HG03457 (cell line): ENCODE data around the gene RSBN1L.

Experiments
- ATAC-seq: cut with Tn5 transposase; IDR thresholded peaks from one replicate; pipeline ENCODE4 v1.9.1; 2021; ENCODE audit warnings: moderate number of reproducible peaks; ENCODE audit not compliant: unreplicated experiment

RSBN1L gene

DNA sequence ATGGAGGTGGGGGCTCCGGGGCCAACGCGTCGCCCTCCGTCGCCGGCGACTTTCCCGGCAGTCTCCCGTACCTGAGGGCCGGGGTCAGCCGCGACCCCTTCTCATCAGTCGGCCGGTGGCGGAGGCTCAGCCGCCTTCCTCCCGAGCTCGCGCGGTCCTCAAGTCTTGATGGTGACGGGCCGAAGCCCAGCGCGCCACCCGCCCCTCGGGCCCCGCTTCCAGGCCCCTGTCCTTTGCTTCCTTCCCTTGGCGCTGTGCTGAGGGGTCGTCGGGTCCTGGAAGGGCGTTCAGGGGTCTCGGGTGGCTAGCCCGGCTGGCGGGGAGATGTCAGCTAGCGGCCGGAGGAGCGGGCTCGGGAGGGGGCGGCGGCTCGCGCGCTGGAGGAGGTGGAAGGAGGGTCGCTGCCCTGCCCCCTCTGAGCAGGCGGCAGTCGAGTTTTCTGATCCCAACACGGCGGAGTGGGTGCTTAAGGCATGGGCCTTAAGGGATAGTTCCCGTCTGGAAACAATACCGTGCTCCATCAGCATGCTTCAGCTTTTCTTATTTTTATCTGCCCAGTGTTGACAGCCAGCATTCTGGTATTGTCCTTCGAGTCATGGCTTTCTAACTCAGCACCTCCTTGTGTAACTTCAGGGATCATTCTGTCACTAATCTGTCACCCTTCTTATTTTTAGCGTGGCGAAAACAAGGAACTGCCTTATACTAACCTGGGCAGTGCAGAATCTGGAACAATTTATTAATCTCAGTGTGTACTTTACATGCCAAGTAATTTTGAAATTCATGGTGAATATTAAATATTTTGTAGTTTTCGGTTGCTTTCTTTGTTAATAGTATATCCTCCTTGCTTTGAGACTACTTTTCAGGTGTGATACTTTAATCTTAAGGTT lies 103.1 kb downstream of the RSBN1L start:
- no peak for ATAC-seq

DNA sequence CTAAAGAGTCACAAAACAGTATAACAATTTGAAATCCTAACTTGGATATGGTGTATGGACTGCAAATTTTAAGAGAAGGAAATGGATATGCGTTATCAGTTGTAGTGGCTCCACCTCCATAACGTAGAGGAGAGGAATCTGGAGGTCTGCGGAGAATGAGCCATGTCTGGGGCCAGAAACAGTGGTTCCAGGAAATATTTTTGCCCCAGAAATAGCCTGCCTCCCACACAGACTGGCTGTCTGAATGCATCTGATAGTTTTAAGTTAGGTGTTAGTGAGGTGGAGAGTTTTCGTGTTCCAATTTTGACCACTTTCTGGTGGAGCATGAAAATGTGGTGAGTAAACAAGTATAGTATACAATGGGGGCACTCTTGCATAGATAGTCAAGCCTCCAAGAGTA lies 103.9 kb downstream of the RSBN1L start:
- ATAC-seq = no peak

DNA sequence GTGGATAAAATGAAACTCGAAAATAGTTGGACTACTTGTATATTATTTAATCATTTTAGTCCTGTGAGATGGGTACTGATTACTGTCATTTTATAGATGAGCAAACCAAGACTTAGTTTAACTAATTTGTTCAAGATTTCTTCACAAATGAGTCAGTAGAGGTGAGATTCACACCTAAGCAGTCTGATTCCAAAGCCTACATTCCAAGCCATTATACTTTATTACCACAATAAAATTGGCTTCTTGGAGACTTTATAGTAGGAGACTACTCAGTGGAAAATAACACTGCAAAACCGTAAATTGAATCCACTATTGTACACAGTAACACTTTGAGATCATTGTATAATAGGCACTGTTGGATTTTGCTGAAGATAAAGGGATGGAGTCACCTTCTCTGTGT lies 104.5 kb downstream of the RSBN1L start:
- no peak for ATAC-seq

DNA sequence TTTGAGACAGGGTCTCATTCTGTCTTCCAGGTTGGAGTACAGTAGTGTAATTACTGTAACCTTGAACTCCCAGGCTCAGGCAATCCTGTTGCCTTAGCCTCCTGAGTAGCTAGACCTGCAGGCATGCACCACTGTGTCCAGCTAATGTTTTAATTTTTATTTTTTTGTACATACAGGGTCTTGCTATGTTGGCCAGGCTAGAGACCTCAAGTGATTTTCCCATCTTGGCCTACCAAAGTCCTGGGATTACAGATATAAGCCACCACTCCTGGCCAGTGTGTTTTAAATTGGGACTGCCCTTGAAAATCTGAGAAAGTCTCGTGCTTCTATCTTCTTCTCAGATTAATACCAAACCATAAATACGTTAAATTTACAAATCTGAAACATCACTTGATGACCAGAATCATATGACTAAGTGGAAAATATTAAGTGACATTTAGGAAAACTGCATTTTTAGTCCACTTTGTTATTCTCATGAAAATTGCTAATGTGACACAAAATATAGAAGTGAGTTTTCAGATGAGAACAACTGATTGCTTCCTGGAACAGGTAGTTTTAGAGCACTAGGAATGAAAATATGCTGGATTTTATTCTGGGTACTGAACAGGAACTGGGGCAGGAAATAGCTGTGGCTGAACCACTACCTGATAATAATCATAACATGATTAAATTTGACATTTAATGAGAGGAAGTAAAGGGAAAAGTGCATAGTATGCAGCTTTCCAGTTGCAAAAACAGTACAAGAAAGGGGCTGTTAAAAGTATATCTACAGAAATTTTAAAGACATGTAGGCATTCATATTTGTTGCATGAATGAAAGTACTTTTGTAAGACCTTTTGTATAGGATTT lies 106.5 kb downstream of the RSBN1L start:
- no peak for ATAC-seq

DNA sequence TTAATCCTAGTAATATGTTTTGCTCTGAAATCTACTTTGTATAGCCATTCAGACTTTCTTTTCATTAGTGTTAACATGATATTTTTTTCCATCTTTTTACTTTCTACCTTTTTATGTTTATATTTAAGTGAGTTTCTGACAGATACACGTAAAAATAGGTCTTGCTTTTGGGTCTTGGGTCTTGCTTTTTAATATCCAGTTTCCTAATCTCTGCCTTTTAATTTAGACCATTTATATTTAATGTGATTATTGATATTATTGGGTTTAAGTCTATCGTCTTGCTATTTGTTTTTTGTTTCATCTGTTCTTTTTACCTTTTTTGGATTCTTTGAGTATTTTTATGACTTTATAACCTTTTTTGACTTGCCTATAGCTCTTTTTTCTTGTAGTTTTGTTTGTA lies 110.2 kb downstream of the RSBN1L start:
- no peak for ATAC-seq

DNA sequence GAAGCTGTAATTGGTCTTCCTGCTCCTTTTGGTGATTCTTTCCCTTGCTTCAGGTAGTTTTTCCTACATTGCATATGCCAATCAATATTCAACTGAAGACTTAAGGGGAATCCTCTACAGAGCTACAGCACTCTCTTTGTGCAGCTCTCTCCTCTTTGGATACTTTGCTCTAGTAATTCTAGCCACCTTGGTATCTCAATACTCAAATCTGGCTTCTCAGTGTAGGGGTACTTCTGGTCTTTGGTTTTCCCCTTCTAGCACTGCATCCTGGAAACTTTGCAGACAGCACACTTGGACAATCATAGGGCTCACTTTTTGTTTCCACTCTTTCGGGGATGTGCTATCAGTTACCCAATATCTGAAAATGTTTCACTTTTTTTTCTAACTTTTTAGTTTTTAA lies 112.3 kb downstream of the RSBN1L start:
- no peak for ATAC-seq

DNA sequence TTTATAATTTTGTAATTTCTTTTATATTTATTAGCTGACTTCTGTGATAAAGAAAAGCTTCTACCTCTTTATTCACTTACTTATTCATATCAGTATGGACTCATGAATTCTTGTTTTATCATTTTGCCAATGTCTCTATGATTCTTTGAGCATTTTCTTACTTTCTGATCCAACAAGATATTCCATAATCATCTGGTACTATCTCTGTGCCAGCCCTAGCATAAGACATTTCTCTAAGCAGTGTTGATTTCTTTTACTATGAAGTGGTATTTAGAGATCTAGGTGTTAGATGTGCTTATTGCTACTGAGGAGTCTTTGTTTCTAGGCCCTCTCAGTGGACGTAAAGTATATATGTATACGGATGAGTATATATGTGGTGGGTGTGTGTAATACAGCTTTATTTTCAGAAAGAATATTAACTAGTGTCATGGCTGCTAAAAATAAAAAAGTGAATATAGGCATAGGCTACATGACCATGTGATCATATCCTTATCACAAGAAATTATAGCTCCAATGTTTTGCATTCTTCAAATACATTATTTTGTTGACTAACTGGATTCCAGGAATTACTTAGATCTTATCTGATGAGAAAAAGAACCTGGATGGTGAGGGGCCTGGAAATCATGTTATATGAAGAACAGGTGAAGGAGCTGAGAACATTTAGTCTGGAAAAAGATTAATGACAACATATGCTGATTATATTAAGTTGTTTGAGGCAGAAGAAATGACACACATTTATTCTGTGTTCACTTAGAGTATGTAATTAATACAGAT lies 115.4 kb downstream of the RSBN1L start:
- no peak for ATAC-seq

DNA sequence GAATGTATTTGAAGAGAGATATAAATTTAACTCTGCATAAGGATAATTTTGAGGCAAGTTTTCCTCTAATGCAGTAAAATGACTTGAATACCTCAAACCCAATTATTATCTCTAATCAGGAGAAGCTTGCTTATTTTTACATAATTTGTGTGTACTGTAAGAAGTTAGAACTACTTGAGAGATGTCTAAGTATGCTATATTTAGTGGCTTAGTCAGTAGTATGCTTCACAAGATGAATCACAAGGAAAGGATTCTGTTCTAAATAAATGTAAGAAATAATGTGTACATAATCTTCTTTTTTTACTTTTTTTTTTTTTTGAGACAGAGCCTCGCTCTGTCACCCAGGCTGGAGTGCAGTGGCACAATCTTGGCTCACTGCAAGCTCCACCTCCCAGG lies 116.0 kb downstream of the RSBN1L start:
- ATAC-seq = no peak

DNA sequence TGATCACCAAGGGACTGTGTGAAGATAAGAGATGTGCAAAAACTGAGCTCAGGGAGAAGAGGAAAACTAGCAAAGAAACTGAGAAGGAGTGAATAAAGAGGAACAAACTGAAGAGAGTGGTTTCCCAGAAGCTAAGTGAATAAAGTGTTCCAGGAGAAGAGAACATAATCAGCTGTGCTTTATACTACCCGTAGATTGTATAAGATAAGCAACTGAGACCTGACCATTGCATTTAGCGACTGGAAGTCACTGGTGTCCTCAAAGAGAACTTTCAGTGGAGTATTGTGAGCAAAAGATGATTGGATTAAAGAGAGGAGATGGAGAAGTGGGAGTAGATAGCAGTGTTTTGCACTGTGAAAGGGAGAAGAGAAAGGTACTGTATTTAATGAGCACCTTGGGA lies 116.9 kb downstream of the RSBN1L start:
- no peak for ATAC-seq

DNA sequence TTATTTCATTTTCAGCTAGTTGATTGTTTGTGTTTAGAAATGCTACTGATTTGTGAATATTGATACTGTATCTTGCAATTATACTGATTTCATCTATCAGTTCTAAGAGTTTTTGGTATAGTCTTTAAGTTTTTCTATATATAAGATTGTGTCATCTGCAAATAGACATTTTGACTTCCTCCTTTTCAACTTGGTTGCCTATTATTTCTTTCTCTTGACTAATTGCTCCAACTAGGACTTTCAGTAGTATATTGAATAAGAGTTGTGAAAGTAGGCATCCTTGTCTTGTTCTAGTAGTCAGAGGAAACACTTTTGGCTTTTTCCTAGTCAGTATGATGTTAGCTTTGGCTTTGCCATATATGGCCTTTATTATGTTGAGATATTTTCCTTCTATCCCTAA lies 122.8 kb downstream of the RSBN1L start:
- ATAC-seq = no peak

DNA sequence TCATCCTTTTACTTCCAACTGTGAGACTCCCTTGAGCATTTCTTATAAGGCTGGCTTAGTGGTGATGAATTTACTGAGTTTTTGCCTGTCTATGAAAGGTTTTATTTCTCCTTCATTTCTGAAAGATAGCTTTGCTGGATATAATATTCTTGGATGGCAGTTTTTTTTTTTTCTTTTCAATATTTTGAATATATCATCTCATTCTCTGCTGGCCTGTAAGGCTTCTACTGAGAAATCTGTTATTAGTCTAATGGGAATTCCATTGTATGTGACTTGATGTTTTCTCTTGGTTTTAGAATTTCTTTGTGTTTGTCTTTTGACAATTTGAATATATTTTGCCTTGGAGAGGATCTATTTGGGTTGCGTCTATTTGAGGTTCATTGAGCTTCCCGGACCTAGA lies 124.7 kb downstream of the RSBN1L start:
- ATAC-seq = no peak

DNA sequence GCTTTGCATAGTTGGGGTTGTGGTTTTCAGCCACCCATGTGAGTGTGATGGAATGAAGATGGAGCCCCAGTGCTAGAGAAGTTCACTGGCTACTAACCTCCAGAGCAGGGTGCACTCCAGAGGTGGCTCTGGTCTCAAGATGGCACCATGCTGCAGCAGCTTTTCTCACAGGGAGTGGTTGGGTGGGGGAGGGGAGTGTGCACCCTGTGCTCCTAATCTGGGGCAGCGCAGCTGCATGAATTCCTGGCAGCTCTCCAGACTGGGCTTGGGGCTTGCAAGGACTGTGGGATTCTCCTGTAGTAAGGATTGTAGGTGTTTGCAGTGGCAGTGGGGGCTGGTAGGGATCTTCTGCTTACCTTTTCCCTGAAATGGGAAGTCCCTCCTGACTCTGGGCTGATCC lies 126.0 kb downstream of the RSBN1L start:
- ATAC-seq = no peak

DNA sequence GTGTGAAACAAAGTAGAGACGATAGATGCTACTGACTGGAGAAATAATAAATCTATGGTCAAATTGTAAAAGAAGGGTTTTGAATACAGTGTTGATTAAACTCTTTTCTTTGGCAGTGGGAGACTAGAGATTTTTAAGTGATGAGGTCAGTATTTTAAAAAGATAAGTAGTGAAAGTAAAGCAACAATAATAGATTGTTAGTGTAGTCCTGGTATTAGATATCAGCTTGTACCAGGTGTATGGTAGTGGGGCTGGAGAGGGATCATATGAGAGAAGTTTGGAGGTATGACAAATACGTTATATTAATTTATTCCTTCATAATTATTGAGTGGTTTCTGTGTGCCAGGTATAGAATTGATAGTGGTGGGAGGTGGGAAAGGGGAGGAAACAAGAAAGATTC lies 127.5 kb downstream of the RSBN1L start:
- ATAC-seq = no peak

DNA sequence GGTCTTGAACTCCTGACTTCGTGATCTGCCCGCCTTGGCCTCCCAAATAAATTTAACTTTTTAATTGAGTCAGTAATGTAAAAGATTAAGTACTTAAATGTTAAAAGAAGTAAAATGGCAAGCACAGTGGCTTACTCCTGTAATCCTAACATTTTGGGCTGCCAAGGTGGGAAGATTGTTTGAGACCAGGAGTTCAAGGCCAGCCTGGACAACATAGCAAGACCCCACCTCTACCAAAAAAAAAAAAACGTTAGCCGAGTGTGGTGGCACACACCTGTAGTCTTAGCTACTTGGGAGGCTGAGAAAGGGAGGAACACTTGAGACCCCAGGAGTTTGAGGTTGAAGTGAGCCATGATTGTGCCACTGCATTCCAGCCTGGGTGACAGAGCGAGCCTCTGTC lies 128.4 kb downstream of the RSBN1L start:
- ATAC-seq = no peak

DNA sequence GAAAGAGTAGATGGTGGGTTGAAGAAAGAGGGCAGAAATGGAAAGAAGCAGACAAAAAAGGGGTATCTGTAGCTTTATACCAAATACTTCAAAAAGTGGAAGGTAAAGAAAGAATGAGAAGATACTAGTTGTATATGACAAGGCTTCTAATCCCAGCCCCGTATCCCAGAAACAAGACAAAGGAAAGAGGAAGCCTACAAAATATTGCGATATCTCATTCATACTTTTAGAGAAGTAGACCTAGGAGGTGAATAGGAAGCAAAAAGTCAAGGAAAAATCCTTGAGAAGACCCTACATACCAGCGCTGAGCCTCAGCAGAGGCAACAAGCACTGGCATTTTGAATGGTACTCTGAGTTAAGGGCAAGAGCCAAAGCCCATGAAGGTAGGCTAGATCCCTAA lies 128.9 kb downstream of the RSBN1L start:
- no peak for ATAC-seq

DNA sequence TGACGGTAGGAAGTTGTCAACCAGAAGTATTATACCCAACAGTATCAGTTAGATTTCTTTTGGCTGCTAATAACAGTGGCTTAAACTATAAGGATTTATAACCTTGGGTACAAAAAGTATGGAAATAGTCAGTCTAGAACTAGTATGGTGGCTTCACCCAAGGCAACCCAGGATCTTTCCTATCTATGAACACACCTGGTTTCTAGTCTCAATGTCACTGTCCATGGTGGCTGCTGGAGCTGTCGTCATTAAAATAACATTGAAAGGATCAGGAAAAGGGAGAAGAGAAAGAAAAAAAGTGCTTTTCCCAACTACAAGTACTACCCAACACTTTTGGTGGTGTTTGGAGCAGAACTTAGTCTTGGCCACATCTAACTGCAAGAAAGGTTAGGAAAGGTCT lies 130.0 kb downstream of the RSBN1L start:
- no peak for ATAC-seq

DNA sequence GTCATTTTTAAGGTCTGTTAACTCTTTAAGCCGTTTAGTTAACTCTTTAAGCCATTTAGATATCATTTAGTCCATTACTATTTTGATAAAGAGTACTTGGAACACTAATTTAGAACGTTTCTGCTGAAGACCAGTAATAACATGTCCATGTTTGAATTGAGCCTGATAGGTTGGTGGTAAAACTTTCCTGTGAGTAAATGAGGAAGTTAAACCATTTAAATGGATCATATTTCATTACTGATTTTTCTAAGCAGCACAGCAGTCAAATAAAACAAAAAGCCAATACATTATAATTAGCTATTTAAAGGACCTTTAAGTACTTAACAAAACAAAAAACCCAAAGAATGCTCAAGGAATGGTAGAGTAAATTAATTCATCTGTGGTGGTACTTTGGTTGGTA lies 131.7 kb downstream of the RSBN1L start:
- no peak for ATAC-seq

DNA sequence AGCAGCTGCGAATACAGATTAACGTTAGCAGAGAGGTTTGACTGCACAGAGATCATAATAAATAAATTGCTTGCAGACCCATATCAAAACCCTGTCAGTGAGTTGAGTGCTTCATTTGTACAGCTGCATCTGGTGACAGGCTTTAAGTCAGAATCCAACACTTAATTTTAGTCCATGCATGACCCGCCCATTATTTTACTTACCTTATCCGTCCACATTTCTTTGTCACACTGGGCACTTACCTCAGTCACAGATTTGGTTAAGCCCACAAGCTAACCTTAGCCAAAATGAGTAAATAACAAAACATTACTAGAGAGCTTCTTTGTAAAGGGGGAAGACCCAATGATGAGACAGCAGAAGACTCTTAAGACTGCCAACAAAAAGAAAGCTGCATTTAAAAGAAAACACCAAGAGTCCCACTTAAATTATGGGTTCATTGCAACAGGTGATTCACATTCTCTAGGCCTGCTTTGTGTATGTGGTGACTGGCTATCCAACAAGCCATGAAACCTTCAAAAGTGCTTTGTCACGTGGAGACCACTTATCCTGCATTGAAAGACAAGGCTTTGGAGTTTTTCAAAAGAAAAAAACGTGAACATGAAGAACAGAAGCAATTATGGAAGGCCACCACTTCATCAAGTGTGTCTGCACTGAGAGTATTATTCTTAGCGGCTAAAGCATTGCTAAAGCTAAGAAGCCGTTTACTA lies 134.5 kb downstream of the RSBN1L start:
- ATAC-seq = no peak

DNA sequence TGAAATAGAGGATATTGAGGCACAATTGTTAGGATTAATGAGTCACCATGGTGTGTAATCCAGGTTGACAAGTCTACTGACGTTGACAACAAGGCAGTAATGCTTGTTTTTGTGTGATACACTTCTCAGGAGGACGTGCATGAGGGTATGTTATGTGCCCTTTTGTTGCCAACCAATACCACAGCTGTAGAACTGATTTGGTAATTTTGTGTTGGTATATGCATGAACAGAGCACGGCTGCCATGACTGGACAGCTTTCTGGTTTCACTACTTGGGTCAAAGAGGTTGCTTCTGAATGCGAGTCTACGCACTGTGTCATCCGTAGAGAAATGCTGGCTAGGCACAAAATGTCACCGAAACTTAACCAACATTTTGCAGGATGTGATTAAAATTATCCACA lies 135.2 kb downstream of the RSBN1L start:
- no peak for ATAC-seq

DNA sequence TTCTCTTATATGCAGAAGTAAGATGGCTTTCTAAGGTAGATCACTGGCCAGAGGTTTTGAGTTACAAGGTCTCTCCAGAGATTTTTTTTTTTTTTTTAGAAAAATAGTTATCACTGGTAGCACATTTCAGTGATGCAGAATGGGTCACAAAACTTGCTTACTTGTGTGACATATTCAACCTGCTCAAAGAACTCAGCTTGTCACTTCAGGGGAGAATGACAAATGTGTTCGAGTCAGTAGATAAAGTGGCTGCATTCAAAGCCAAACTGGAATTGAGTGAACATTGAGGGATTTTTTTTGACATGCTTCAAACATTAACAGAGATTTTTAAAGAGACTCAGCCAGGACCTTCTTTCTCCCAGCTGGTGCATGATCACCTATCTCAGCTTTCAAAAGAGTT lies 135.7 kb downstream of the RSBN1L start:
- no peak for ATAC-seq
